GM21529 (cell line): Measurements from ENCODE around the gene KRTAP10-12.
"Not testable (repeated sequence)": the region's sequence is repeated elsewhere in the genome, so short reads cannot be mapped to it uniquely, and the experiment has no call there.

Experiments used
- ATAC-seq: cut with Tn5 transposase; IDR thresholded peaks from one replicate; pipeline ENCODE4 v1.9.1; 2021; ENCODE audit not compliant: unreplicated experiment

KRTAP10-12 gene

GRCh38 chr21:44697172-44697810 is at the start of gene KRTAP10-12:
Gene KRTAP10-12, plus strand, starts transcription at chr21:44697172. Its CDS starts 30 bp downstream, at chr21:44697202.
- ATAC-seq = not testable (repeated sequence)

GRCh38 chr21:44647222-44647552 is 49.8 kb upstream of the KRTAP10-12 start:
- no peak for ATAC-seq

- ATAC-seq = no peak
These were observed 48.2 kb upstream of the KRTAP10-12 start for GRCh38 chr21:44648557-44649311.

- no peak for ATAC-seq
These were observed 47.4 kb upstream of the KRTAP10-12 start for GRCh38 chr21:44649521-44650100.

GRCh38 chr21:44650265-44650972 is 46.6 kb upstream of the KRTAP10-12 start:
- no peak for ATAC-seq

- ATAC-seq = no peak
These were observed 45.8 kb upstream of the KRTAP10-12 start for GRCh38 chr21:44650973-44651675.

GRCh38 chr21:44653123-44653522 is 43.8 kb upstream of the KRTAP10-12 start:
- ATAC-seq = no peak

- no peak for ATAC-seq
These were observed 43.1 kb upstream of the KRTAP10-12 start for GRCh38 chr21:44653656-44654575.

- ATAC-seq = no peak
These were observed 42.3 kb upstream of the KRTAP10-12 start, which contains the start of gene KRTAP12-4 for GRCh38 chr21:44654576-44655175. Gene KRTAP12-4, minus strand, starts transcription at chr21:44654659. Its CDS starts 45 bp downstream, at chr21:44654614.

GRCh38 chr21:44656868-44657267 is 40.1 kb upstream of the KRTAP10-12 start:
- ATAC-seq = no peak

- no peak for ATAC-seq
These were observed 39.1 kb upstream of the KRTAP10-12 start, which contains the start of gene KRTAP12-3 for GRCh38 chr21:44657635-44658540. Gene KRTAP12-3, plus strand, starts transcription at chr21:44657932. Its CDS starts 48 bp downstream, at chr21:44657980.

GRCh38 chr21:44658541-44658910 is 38.4 kb upstream of the KRTAP10-12 start:
- no peak for ATAC-seq

GRCh38 chr21:44658913-44659595 is 37.9 kb upstream of the KRTAP10-12 start:
- no peak for ATAC-seq

- not testable (repeated sequence) for ATAC-seq
These were observed 35.4 kb upstream of the KRTAP10-12 start for GRCh38 chr21:44661567-44661966.

- no peak for ATAC-seq
These were observed 32.3 kb upstream of the KRTAP10-12 start for GRCh38 chr21:44664691-44665090.

GRCh38 chr21:44666401-44667320 is 30.3 kb upstream of the KRTAP10-12 start, which contains the start of gene KRTAP12-2:
Gene KRTAP12-2, minus strand, starts transcription at chr21:44666927. Its CDS starts 41 bp downstream, at chr21:44666886.
- no peak for ATAC-seq
